SK-N-SH (cell line): Measurements from ENCODE around the gene B3GALT5.

Experiments
- CTCF ChIP-seq: fragments of 200-600 bp; sonication (generic); IDR thresholded peaks from 2 replicates; pipeline ENCODE4 v1.6.1; 2017; ENCODE audit warnings: antibody characterized with exemption, mild to moderate bottlenecking, moderate library complexity
- EZH2phosphoT487 ChIP-seq: fragments of 200-600 bp; sonication (generic); IDR thresholded peaks from 2 replicates; pipeline ENCODE4 v1.6.1; 2017; ENCODE audit warnings: low read depth, mixed run types, mild to moderate bottlenecking, antibody characterized with exemption, moderate library complexity, borderline replicate concordance
- MAX ChIP-seq: IDR thresholded peaks from 2 replicates; pipeline ENCODE4 v1.4.0; 2012; ENCODE audit warnings: low read depth
- USF2 ChIP-seq: fragments of 150-350 bp; IDR thresholded peaks from 2 replicates; pipeline ENCODE4 v1.6.1; 2017; ENCODE audit warnings: antibody characterized with exemption, low read length, low read depth, borderline replicate concordance

GRCh38 chr21:39564200-39564599, 48.5 kb upstream of the B3GALT5 start:
- TF ChIP-seq CTCF (no peak), MAX (no peak), EZH2phosphoT487 (no peak), USF2 (no peak)
